HepG2 (cell line): ENCODE measurements around the gene ATG16L1. TPM values are rescaled to one million over a fixed set of nuclear protein-coding genes. Genes with fewer than 3 reads are reported as not detected.

Experiments
- ATAC-seq: fragments of 200-7000 bp; cut with Tn5 transposase; 3 replicates; pipeline ENCODE4 v1.9.1; 2020; ENCODE audit warnings: mild to moderate bottlenecking, moderate library complexity
- BruUV-seq: library from RNA; stranded (reverse); fragments of 400-500 nt; replicated peaks from 2 replicates; lab custom pipeline; 2021; lab: Mats Ljungman, UMichigan
- CTCF ChIA-PET: fragments of 300-600 bp; formaldehyde crosslinking; extraction: SDS; loops from one replicate; lab custom pipeline; 2021; ENCODE audit warnings: low total read pairs, inconsistent platforms, low intra/inter-chr PET ratio; lab: Yijun Ruan, JAX
- POLR2A ChIA-PET: fragments of 350-600 bp; sonication (Branson Sonifier 250); formaldehyde crosslinking; loops from one replicate; lab custom pipeline; 2020; ENCODE audit warnings: antibody characterized with exemption, inconsistent platforms; lab: Yijun Ruan, JAX
- DNase-seq: peaks from one replicate; pipeline ENCODE4 v3.0.0-alpha.2; 2015; ENCODE audit warnings: low spot score
- FAIRE-seq: peaks from 3 replicates; lab custom pipeline; 2011; peaks lifted over from hg19 to GRCh38; lab: Jason Lieb, UNC
- H2AFZ ChIP-seq: one replicate; pipeline ENCODE4 v1.6.1; 2011; ENCODE audit warnings: low read length, inconsistent platforms
- H3K27ac ChIP-seq: fragments of 300-600 bp; 3 replicates; pipeline ENCODE4 v1.8.0; 2011; ENCODE audit warnings: mixed run types, mild to moderate bottlenecking, mixed read lengths, low read length, inconsistent platforms; ENCODE audit not compliant: insufficient read depth; ENCODE audit errors: extremely low read length
- H3K27me3 ChIP-seq, 2 experiments: fragments of 200-600 bp in 1 of 2; 2 replicates in 1 of 2; 3 replicates in 1 of 2; pipeline versions ENCODE4 v1.6.0 to v1.8.0; 2011; ENCODE audit warnings: low read length in 2 of 2, mild to moderate bottlenecking in 2 of 2, moderate library complexity in 2 of 2, inconsistent platforms in 1 of 2; ENCODE audit not compliant: insufficient read depth in 2 of 2, control insufficient read depth in 1 of 2
- H3K36me3 ChIP-seq, 2 experiments: fragments of 200-600 bp in 1 of 2; replicated peaks in 1 of 2; 2 replicates in 1 of 2; 3 replicates in 1 of 2; pipeline versions ENCODE4 v1.5.1 to v1.8.0; 2011; ENCODE audit warnings: low read length in 2 of 2, inconsistent platforms in 1 of 2; ENCODE audit not compliant: insufficient read depth in 2 of 2, control insufficient read depth in 1 of 2
- H3K4me1 ChIP-seq: 2 replicates; pipeline ENCODE4 v1.5.1; 2012; ENCODE audit warnings: low read length, inconsistent platforms; ENCODE audit not compliant: insufficient read depth
- H3K4me2 ChIP-seq: 2 replicates; pipeline ENCODE4 v1.6.0; 2011; ENCODE audit warnings: low read depth, low read length, inconsistent platforms
- H3K4me3 ChIP-seq, 3 experiments: fragments of 200-600 bp in 1 of 3; sonication (generic), shearing (Covaris generic) in 1 of 3; replicated peaks in 1 of 3; 2 replicates each; pipeline ENCODE4 v1.5.1; 2011 to 2016; ENCODE audit warnings: low read length in 3 of 3, inconsistent platforms in 2 of 3, low read depth in 2 of 3, mild to moderate bottlenecking in 2 of 3, control low read depth in 1 of 3, mixed read lengths in 1 of 3; ENCODE audit not compliant: insufficient read depth in 1 of 3
- H3K79me2 ChIP-seq: one replicate; pipeline ENCODE4 v1.6.1; 2011; ENCODE audit warnings: low read length, inconsistent platforms; ENCODE audit not compliant: insufficient read depth
- H3K9ac ChIP-seq: 2 replicates; pipeline ENCODE4 v1.6.0; 2011; ENCODE audit warnings: mild to moderate bottlenecking, low read depth, low read length, inconsistent platforms; ENCODE audit not compliant: insufficient read depth
- H3K9me3 ChIP-seq: 2 replicates; pipeline ENCODE4 v1.5.1; 2012; ENCODE audit warnings: mild to moderate bottlenecking, low read length
- H4K20me1 ChIP-seq: 2 replicates; pipeline ENCODE4 v1.6.0; 2011; ENCODE audit warnings: inconsistent platforms, mild to moderate bottlenecking, low read length, moderate library complexity; ENCODE audit not compliant: insufficient read depth
- ARID3A ChIP-seq: IDR thresholded peaks from 2 replicates; pipeline ENCODE4 v1.6.1; 2012; ENCODE audit warnings: low read depth, low read length, improper control_type of control experiment
- CEBPB ChIP-seq: IDR thresholded peaks from 2 replicates; pipeline ENCODE4 v1.6.1; 2011; ENCODE audit warnings: low read depth, low read length, improper control_type of control experiment, borderline replicate concordance
- CEBPZ ChIP-seq: IDR thresholded peaks from 2 replicates; pipeline ENCODE4 v1.6.1; 2012; ENCODE audit warnings: low read length, improper control_type of control experiment
- CHD2 ChIP-seq: IDR thresholded peaks from 2 replicates; pipeline ENCODE4 v1.6.1; 2011; ENCODE audit warnings: low read depth, low read length, improper control_type of control experiment
- FOXA3 ChIP-seq: IDR thresholded peaks from 2 replicates; pipeline ENCODE4 v1.6.1; 2016; ENCODE audit warnings: missing genetic modification reagents, missing compliant biosample characterization
- HBP1 ChIP-seq: IDR thresholded peaks from 2 replicates; pipeline ENCODE4 v1.6.1; 2016; ENCODE audit warnings: low read depth, control low read depth
- KDM5A ChIP-seq: fragments of 200-600 bp; sonication (generic); IDR thresholded peaks from 2 replicates; pipeline ENCODE4 v1.7.0; 2018; ENCODE audit warnings: antibody characterized with exemption, mild to moderate bottlenecking, low read length, borderline replicate concordance
- KLF15 ChIP-seq: sonication (generic); formaldehyde crosslinking; IDR thresholded peaks from 2 replicates; pipeline ENCODE4 v1.8.1; 2023; ENCODE audit warnings: borderline replicate concordance, mild to moderate bottlenecking, inconsistent platforms, missing genetic modification reagents, mixed read lengths
- KMT2A ChIP-seq: sonication (generic); formaldehyde crosslinking; IDR thresholded peaks from 2 replicates; pipeline ENCODE4 v1.4.0; 2020; ENCODE audit warnings: missing genetic modification reagents
- RELA ChIP-seq: sonication (generic); formaldehyde crosslinking; IDR thresholded peaks from 2 replicates; pipeline ENCODE4 v1.4.0; 2020; ENCODE audit warnings: missing genetic modification reagents
- RFX3 ChIP-seq: IDR thresholded peaks from 2 replicates; pipeline ENCODE4 v1.6.1; 2016; ENCODE audit warnings: missing biosample characterization, missing genetic modification reagents
- SP4 ChIP-seq: sonication (generic); formaldehyde crosslinking; IDR thresholded peaks from 2 replicates; pipeline ENCODE4 v1.8.1; 2023; ENCODE audit warnings: mild to moderate bottlenecking, missing genetic modification reagents
- ZFP90 ChIP-seq: sonication (generic); formaldehyde crosslinking; IDR thresholded peaks from 2 replicates; pipeline ENCODE4 v1.8.0; 2022; ENCODE audit warnings: missing genetic modification reagents, mild to moderate bottlenecking, inconsistent platforms, borderline replicate concordance
- ZNF337 ChIP-seq: sonication (generic); formaldehyde crosslinking; IDR thresholded peaks from 2 replicates; pipeline ENCODE4 v1.5.1; 2020; ENCODE audit warnings: missing genetic modification reagents, low read depth, mild to moderate bottlenecking, borderline replicate concordance
- ZNF577 ChIP-seq: sonication (generic); formaldehyde crosslinking; IDR thresholded peaks from 2 replicates; pipeline ENCODE4 v1.4.0; 2020; ENCODE audit warnings: mild to moderate bottlenecking, low read depth, missing genetic modification reagents, borderline replicate concordance
- ZNF800 ChIP-seq: sonication (generic); formaldehyde crosslinking; IDR thresholded peaks from 2 replicates; pipeline ENCODE4 v1.4.0; 2020; ENCODE audit warnings: missing genetic modification reagents
- WGBS: methylation state at CpG from one replicate; pipeline ENCODE4 v1.1.6; 2017; ENCODE audit warnings: low lambda C conversion rate; 5-methylcytosine and 5-hydroxymethylcytosine counted together
- in situ Hi-C: cut with HindIII; loops from 2 replicates; pipeline ENCODE4 v1.10.0; 2017; ENCODE audit warnings: low pct_unique_long_range_greater_than_20kb; ENCODE audit not compliant: extremely low pct_ligation_motif_present
- intact Hi-C: fragments of 100-400 bp; cut with micrococcal nuclease; formaldehyde crosslinking; loops from one replicate; pipeline ENCODE4 v1.10.0; 2022; ENCODE audit not compliant: unreplicated experiment
- polyA plus RNA-seq, 8 experiments: library from polyadenylated mRNA; depleted of rRNA in 3 of 8; stranded (reverse) in 7 of 8; unstranded in 1 of 8; fragments of >200 nt; fragmentation: Illumina TruSeq in 4 of 8; extraction: Trizol in 4 of 8; gene quantifications; 2 replicates each; pipeline versions ENCODE4 v1.2.1 to v1.2.3, GENCODE V29; 2011 to 2016; ENCODE audit warnings: low read depth in 4 of 8, missing spikeins in 1 of 8, mixed read lengths in 1 of 8; ENCODE audit not compliant: insufficient read depth in 1 of 8
- total RNA-seq, 5 experiments: library from RNA; depleted of rRNA; stranded (reverse); fragments of >200 nt; fragmentation: Illumina TruSeq; extraction: Trizol; gene quantifications; 2 replicates each; pipeline ENCODE4 v1.2.3, GENCODE V29; 2016; ENCODE audit warnings: low read depth in 1 of 5

Gene ATG16L1
- total and polyA plus RNA-seq, 2 of the 13 experiments (the other 11 are each of a cell fraction or from before 2014, with no cell fraction given), result 26.0 to 51.7 TPM

DNA sequence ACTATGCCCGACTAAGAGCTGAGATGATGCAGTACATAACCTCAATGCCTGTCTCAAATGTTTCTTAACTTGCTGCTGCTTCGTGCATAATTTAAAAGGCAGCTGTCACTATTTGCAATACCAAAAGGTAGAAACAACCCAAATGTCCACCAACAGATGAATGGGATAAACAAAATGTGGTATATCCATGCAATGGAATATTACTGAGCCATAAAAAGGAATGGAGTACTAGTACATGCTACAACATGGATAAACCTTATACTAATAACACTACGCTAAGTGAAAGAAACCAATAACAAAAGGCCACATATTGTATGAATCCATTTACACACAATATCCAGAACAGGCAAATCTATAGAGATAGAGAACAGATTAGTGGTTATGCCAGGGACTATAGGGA is 89.8 kb downstream of the ATG16L1 start (continued):
- no peak for TF ChIP-seq KMT2A (CRISPR knock-in tag)

GRCh38 chr2:233342301-233342700 is 90.8 kb downstream of the ATG16L1 start:
- Histone ChIP-seq H3K4me3 (no peak overlapping the region), H2AFZ (no peak overlapping the region), H3K79me2 (no peaks in the 10 kb centered on the region), H3K4me1 (peaks cover 60% of the 10 kb centered on the region), H3K9me3 (no peaks in the 10 kb centered on the region), H4K20me1 (no peaks in the 10 kb centered on the region), H3K27me3 (peaks cover 0 to 3% of the 10 kb centered on the region in 2 experiments; a peak in 2 of 5 replicates), H3K36me3 (no peaks in the 10 kb centered on the region), H3K9ac (no peak overlapping the region), H3K4me2 (no peak overlapping the region), H3K27ac (no peak overlapping the region)
- POLR2A ChIA-PET, result interaction anchor here (0.7 kb wide), 1 partner anchor 10 kb away, joined by 3 read pairs; no protein-coding TSS in a partner anchor
- intact Hi-C loops, result no loop called here
- 59% methylated on average over 5 of the region's 5 CpGs for WGBS
- CTCF ChIA-PET, result no interaction called here
- ATAC-seq, result no peak
- no peak for FAIRE-seq
- DNase-seq, result no peak
- in situ Hi-C loops, result no loop called here
- no TSS peak for BruUV-seq
- TF ChIP-seq HBP1 (CRISPR knock-in tag) (no peak), CHD2 (no peak), ZFP90 (no peak), ZNF577 (no peak), FOXA3 (no peak), ZNF337 (CRISPR knock-in tag) (no peak), ZNF800 (no peak), ARID3A (no peak), RFX3 (CRISPR knock-in tag) (no peak), KLF15 (CRISPR knock-in tag) (no peak), KDM5A (no peak), CEBPZ (no peak), CEBPB (no peak), RELA (no peak), SP4 (CRISPR knock-in tag) (no peak)
